Small intestine (tissue), 7 donors: ENCODE measurements around the gene TMEM53. TPM values are rescaled to one million over a fixed set of nuclear protein-coding genes. Genes with fewer than 3 reads are reported as not detected.
A peak's percentile ranks its signal among the peaks of the same experiment; 100 is the strongest.
"Not testable (repeated sequence)": the region's sequence is repeated elsewhere in the genome, so short reads cannot be mapped to it uniquely, and the experiment has no call there.

Experiments used
- DNase-seq, 2 donors: peaks; one replicate each; pipeline versions ENCODE4 v3.0.0 to v3.0.0-alpha.2; 2013
- FAIRE-seq: peaks from 2 replicates; lab custom pipeline; 2012; peaks lifted over from hg19 to GRCh38; lab: Jason Lieb, UNC
- H3K27ac ChIP-seq, 3 donors: one replicate each; pipeline ENCODE4 v1.5.1; 2013; ENCODE audit warnings: low read length in 2 of 3, mild to moderate bottlenecking in 2 of 3, control low read depth in 1 of 3, inconsistent platforms in 1 of 3, low read depth in 1 of 3, moderate library complexity in 1 of 3
- H3K27me3 ChIP-seq, 3 donors: one replicate each; pipeline ENCODE4 v1.6.1; 2013; ENCODE audit warnings: low read length in 3 of 3, inconsistent platforms in 1 of 3; ENCODE audit not compliant: control insufficient read depth in 3 of 3, insufficient read depth in 3 of 3
- H3K36me3 ChIP-seq, 3 donors: one replicate each; pipeline ENCODE4 v1.6.1; 2013; ENCODE audit warnings: low read length in 3 of 3, inconsistent platforms in 1 of 3, low read depth in 1 of 3, mild to moderate bottlenecking in 1 of 3, moderate library complexity in 1 of 3; ENCODE audit not compliant: control insufficient read depth in 3 of 3, insufficient read depth in 2 of 3
- H3K4me1 ChIP-seq, 3 donors: one replicate each; pipeline ENCODE4 v1.6.1; 2013; ENCODE audit warnings: low read length in 2 of 3, inconsistent platforms in 1 of 3, low read depth in 1 of 3, mild to moderate bottlenecking in 1 of 3, moderate library complexity in 1 of 3; ENCODE audit not compliant: control insufficient read depth in 3 of 3, insufficient read depth in 2 of 3
- H3K4me3 ChIP-seq, 3 donors: one replicate each; pipeline ENCODE4 v1.5.1; 2013; ENCODE audit warnings: low read length in 3 of 3, control low read depth in 1 of 3, inconsistent platforms in 1 of 3, low read depth in 1 of 3, mild to moderate bottlenecking in 1 of 3, moderate library complexity in 1 of 3
- H3K9me3 ChIP-seq, 2 donors: one replicate each; pipeline ENCODE4 v1.6.1; 2013; ENCODE audit warnings: low read depth in 1 of 2, low read length in 1 of 2; ENCODE audit not compliant: control insufficient read depth in 2 of 2, insufficient read depth in 1 of 2
- WGBS, 3 donors: extraction: QIAGEN DNeasy Blood & Tissue Kit; methylation state at CpG; one replicate each; pipeline ENCODE4 v1.1.7; 2013; 5-methylcytosine and 5-hydroxymethylcytosine counted together
- polyA plus RNA-seq, 4 donors: library from polyadenylated mRNA; stranded (reverse) in 3 of 4; unstranded in 1 of 4; fragments of 200-250 nt in 3 of 4; fragments of 120-200 nt in 1 of 4; gene quantifications; one replicate each; pipeline versions ENCODE4 v1.2.1 to v1.2.3, GENCODE V29; 2013
- donor health status: healthy with polysubstance abuse.
- donor health status: control.
- donor health status: control.
- donor health status: Bipolar disorder and iron deficiency.
- donor health status: healthy.

Gene TMEM53
- polyA plus RNA-seq, 4 donors = 16.6 to 27.2 (median 22.8) TPM

- DNase-seq (no peak), FAIRE-seq (no peak)
- H3K27me3 ChIP-seq = no peaks in the 10 kb centered on the region
- peaks cover 11 to 40% (median 14%) of the 10 kb centered on the region in 3 donors for H3K4me1 ChIP-seq
- peak overlapping the region; percentile 47 to 75 (median 65) for H3K4me3 ChIP-seq
- no peaks in the 10 kb centered on the region for H3K9me3 ChIP-seq
- peak overlapping the region; percentile 69 to 97 (median 97) for H3K27ac ChIP-seq
- WGBS, 3 donors = 0 to 2% (median 1%) methylated on average over 16 of the region's 16 CpGs
- peaks cover 0 to 9% (median 0%) of the 10 kb centered on the region in 3 donors for H3K36me3 ChIP-seq
Measured at GRCh38 chr1:44673675-44674112, 587 bp downstream of the TMEM53 start.

- no peaks in the 10 kb centered on the region for H3K27me3 ChIP-seq
- no peaks in the 10 kb centered on the region for H3K9me3 ChIP-seq
- WGBS, 3 donors = 72 to 76% (median 74%) methylated on average over 14 of the region's 14 CpGs
- H3K27ac ChIP-seq = peak overlapping the region; percentile 69 to 97 (median 97)
- H3K4me3 ChIP-seq = peak overlapping the region; percentile 47 to 75 (median 65)
- peaks cover 0 to 9% (median 0%) of the 10 kb centered on the region in 3 donors for H3K36me3 ChIP-seq
- no peak for DNase-seq
- no peak for FAIRE-seq
- peaks cover 11 to 40% (median 14%) of the 10 kb centered on the region in 3 donors for H3K4me1 ChIP-seq
Measured at GRCh38 chr1:44672961-44673674, 1.2 kb downstream of the TMEM53 start.

- WGBS, 3 donors = 76 to 90% (median 86%) methylated on average over 13 of the region's 13 CpGs
- Histone ChIP-seq H3K4me3 (peak overlapping the region in 1 of 3 donors; percentile 47), H3K4me1 (peaks cover 11 to 39% (median 14%) of the 10 kb centered on the region in 3 donors), H3K36me3 (peaks cover 0 to 9% (median 2%) of the 10 kb centered on the region in 3 donors), H3K27ac (peak overlapping the region in 2 of 3 donors; percentile 97), H3K9me3 (no peaks in the 10 kb centered on the region), H3K27me3 (no peaks in the 10 kb centered on the region)
- DNase-seq (no peak), FAIRE-seq (no peak)
Measured at GRCh38 chr1:44672254-44672955, 1.9 kb downstream of the TMEM53 start.

- no peak overlapping the region for H3K27ac ChIP-seq
- 90 to 91% (median 91%) methylated on average over 10 of the region's 10 CpGs for WGBS, 3 donors
- FAIRE-seq = no peak
Measured at GRCh38 chr1:44670751-44671640, 3.3 kb downstream of the TMEM53 start.

GRCh38 chr1:44666719-44667118 lies 7.6 kb downstream of the TMEM53 start:
- H3K9me3 ChIP-seq, DNase-seq, FAIRE-seq, H3K27me3 ChIP-seq, H3K27ac ChIP-seq, H3K36me3 ChIP-seq, H3K4me3 ChIP-seq: not testable (repeated sequence)
- H3K4me1 ChIP-seq = peaks cover 2 to 11% (median 7%) of the 10 kb centered on the region in 3 donors
- 96 to 100% (median 100%) methylated on average over 1 of the region's 1 CpG for WGBS, 3 donors

More at GRCh38 chr1:44670751-44671640, 3.3 kb downstream of the TMEM53 start:
- Histone ChIP-seq H3K36me3 (peaks cover 0 to 9% (median 2%) of the 10 kb centered on the region in 3 donors), H3K4me3 (no peak overlapping the region), H3K27me3 (no peaks in the 10 kb centered on the region), H3K9me3 (no peaks in the 10 kb centered on the region), H3K4me1 (peaks cover 11 to 26% (median 11%) of the 10 kb centered on the region in 3 donors)
- DNase-seq = no peak

- WGBS, 3 donors = 74 to 93% (median 75%) methylated on average over 12 of the region's 12 CpGs
- H3K9me3 ChIP-seq = no peaks in the 10 kb centered on the region
- H3K4me1 ChIP-seq = peaks cover 4 to 18% (median 8%) of the 10 kb centered on the region in 3 donors
- no peaks in the 10 kb centered on the region for H3K27me3 ChIP-seq
- no peak overlapping the region for H3K4me3 ChIP-seq
- no peak overlapping the region for H3K27ac ChIP-seq
- FAIRE-seq (no peak), DNase-seq (no peak)
- H3K36me3 ChIP-seq = peaks cover 0 to 4% (median 2%) of the 10 kb centered on the region in 3 donors
Measured at GRCh38 chr1:44664730-44665370, 9.4 kb downstream of the TMEM53 start.

- DNase-seq = peak in 1 of 2 donors; percentile 58
- FAIRE-seq = no peak
Measured at GRCh38 chr1:44663417-44663816, 10.9 kb downstream of the TMEM53 start.

More at GRCh38 chr1:44663417-44663816, 10.9 kb downstream of the TMEM53 start:
- H3K4me1 ChIP-seq = peaks cover 4 to 18% (median 8%) of the 10 kb centered on the region in 3 donors
- H3K9me3 ChIP-seq = no peaks in the 10 kb centered on the region
- H3K4me3 ChIP-seq = no peak overlapping the region
- WGBS, 3 donors = 56 to 85% (median 60%) methylated on average over 5 of the region's 5 CpGs
- H3K27ac ChIP-seq = no peak overlapping the region
- H3K27me3 ChIP-seq = no peaks in the 10 kb centered on the region
- H3K36me3 ChIP-seq = peaks cover 2 to 16% (median 3%) of the 10 kb centered on the region in 3 donors
